Prostate gland (tissue), 2 donors: ENCODE data around the gene MBNL2.

Experiments
- POLR2A ChIP-seq: fragments of 450-650 bp; IDR thresholded peaks from one replicate; pipeline ENCODE4 v1.6.1; 2016; ENCODE audit warnings: antibody characterized with exemption, mild to moderate bottlenecking
- POLR2AphosphoS5 ChIP-seq: sonication (generic); formaldehyde crosslinking; IDR thresholded peaks from one replicate; pipeline ENCODE4 v1.6.1; 2017; ENCODE audit warnings: antibody characterized with exemption
- TF ChIP-seq, protein P1 (sequence below), 4 experiments: fragments of 200-600 bp in 2 of 4; fragments of 450-650 bp in 2 of 4; sonication (generic) in 2 of 4; IDR thresholded peaks; 1 replicate in 3 of 4; 2 replicates in 1 of 4; pipeline ENCODE4 v1.5.1; 2016 to 2019; ENCODE audit warnings: antibody characterized with exemption in 4 of 4, mild to moderate bottlenecking in 2 of 4, moderate library complexity in 2 of 4

DNA sequence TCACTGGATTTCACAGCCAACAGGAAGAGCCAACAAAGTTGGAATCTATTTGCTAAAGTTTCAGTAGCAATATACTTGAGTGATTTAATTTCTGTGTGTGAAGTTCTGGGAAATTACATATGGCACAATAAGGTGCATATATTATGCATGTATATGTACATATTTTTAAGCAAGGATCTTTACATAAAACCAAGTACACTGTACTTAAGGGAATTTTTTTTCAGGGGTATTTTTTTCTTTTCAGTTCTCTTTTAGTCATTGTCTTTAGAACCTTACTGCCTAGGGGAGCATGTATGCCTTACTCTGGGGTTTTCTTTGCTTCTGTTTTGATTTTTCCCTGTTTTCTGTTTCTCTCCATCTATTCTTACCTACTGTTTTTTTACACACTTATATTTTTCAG, 219.2 kb downstream of the MBNL2 start:
- TF ChIP-seq, protein P1, sequence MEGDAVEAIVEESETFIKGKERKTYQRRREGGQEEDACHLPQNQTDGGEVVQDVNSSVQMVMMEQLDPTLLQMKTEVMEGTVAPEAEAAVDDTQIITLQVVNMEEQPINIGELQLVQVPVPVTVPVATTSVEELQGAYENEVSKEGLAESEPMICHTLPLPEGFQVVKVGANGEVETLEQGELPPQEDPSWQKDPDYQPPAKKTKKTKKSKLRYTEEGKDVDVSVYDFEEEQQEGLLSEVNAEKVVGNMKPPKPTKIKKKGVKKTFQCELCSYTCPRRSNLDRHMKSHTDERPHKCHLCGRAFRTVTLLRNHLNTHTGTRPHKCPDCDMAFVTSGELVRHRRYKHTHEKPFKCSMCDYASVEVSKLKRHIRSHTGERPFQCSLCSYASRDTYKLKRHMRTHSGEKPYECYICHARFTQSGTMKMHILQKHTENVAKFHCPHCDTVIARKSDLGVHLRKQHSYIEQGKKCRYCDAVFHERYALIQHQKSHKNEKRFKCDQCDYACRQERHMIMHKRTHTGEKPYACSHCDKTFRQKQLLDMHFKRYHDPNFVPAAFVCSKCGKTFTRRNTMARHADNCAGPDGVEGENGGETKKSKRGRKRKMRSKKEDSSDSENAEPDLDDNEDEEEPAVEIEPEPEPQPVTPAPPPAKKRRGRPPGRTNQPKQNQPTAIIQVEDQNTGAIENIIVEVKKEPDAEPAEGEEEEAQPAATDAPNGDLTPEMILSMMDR (IDR thresholded peaks at IDR 0.05): no peak
- no peak for TF ChIP-seq POLR2AphosphoS5
- TF ChIP-seq POLR2A: no peak
